Spinal cord (tissue), 10 donors: ENCODE measurements around the gene FDXR. TPM values are rescaled to one million over a fixed set of nuclear protein-coding genes. Genes with fewer than 3 reads are reported as not detected.
A peak's percentile ranks its signal among the peaks of the same experiment; 100 is the strongest.

Experiments
- DNase-seq, 6 donors: peaks; one replicate each; pipeline versions ENCODE4 v3.0.0 to v3.0.0-alpha.2; 2013 to 2015; ENCODE audit warnings: low spot score in 6 of 6, low read depth in 4 of 6
- H3K27ac ChIP-seq: one replicate; pipeline ENCODE4 v1.5.1; 2013; ENCODE audit warnings: low read depth, low read length, control low read depth
- H3K27me3 ChIP-seq: one replicate; pipeline ENCODE4 v1.6.1; 2013; ENCODE audit warnings: low read length; ENCODE audit not compliant: control insufficient read depth, insufficient read depth
- H3K36me3 ChIP-seq: one replicate; pipeline ENCODE4 v1.6.1; 2013; ENCODE audit warnings: low read length; ENCODE audit not compliant: control insufficient read depth, insufficient read depth
- H3K4me1 ChIP-seq: one replicate; pipeline ENCODE4 v1.6.1; 2013; ENCODE audit warnings: low read length; ENCODE audit not compliant: control insufficient read depth, insufficient read depth
- H3K4me3 ChIP-seq: one replicate; pipeline ENCODE4 v1.5.1; 2013; ENCODE audit warnings: low read depth, low read length, control low read depth
- H3K9me3 ChIP-seq: one replicate; pipeline ENCODE4 v1.6.1; 2013; ENCODE audit warnings: low read length; ENCODE audit not compliant: control insufficient read depth, insufficient read depth
- WGBS: methylation state at CpG from one replicate; pipeline ENCODE4 v1.1.5; 2013; ENCODE audit warnings: missing lambda C conversion rate; ENCODE audit not compliant: insufficient coverage; 5-methylcytosine and 5-hydroxymethylcytosine counted together
- polyA plus RNA-seq, 2 donors: library from polyadenylated mRNA; unstranded; fragments of 120-200 nt; gene quantifications; one replicate each; pipeline ENCODE4 v1.2.1, GENCODE V29; 2013; ENCODE audit not compliant: insufficient read length in 2 of 2
- total RNA-seq, 2 donors: library from RNA; depleted of rRNA in 1 of 2; stranded (reverse); fragments of 120-200 nt in 1 of 2; fragments of >200 nt in 1 of 2; gene quantifications; one replicate each; pipeline versions ENCODE4 v1.2.3 to v1.2.4, GENCODE V29; 2013 to 2014
- donor health status: healthy.

FDXR gene
- total and polyA plus RNA-seq, 4 donors, result 3.0 to 11.3 (median 8.6) TPM

- Histone ChIP-seq H3K27ac (no peak overlapping the region), H3K4me1 (peaks cover 19% of the 10 kb centered on the region), H3K27me3 (peaks cover 58% of the 10 kb centered on the region), H3K36me3 (peaks cover 29% of the 10 kb centered on the region), H3K9me3 (no peaks in the 10 kb centered on the region), H3K4me3 (peak overlapping the region; percentile 16)
- WGBS, result 7% methylated on average over 75 of the region's 76 CpGs
- DNase-seq, result peak in 2 of 6 donors; percentile 39 to 75
These were observed 20.4 kb downstream of the FDXR start for GRCh38 chr17:74852237-74853047.

- Histone ChIP-seq H3K27ac (no peak overlapping the region), H3K27me3 (peaks cover 51% of the 10 kb centered on the region), H3K4me1 (peaks cover 19% of the 10 kb centered on the region), H3K9me3 (no peaks in the 10 kb centered on the region), H3K4me3 (no peak overlapping the region), H3K36me3 (peaks cover 32% of the 10 kb centered on the region)
- no peak for DNase-seq
- WGBS, result 60% methylated on average over 25 of the region's 29 CpGs
These were observed 21.1 kb downstream of the FDXR start for GRCh38 chr17:74851612-74852236.

GRCh38 chr17:74850914-74851313 lies 21.9 kb downstream of the FDXR start:
- 76% methylated on average over 2 of the region's 3 CpGs for WGBS
- peaks cover 34% of the 10 kb centered on the region for H3K36me3 ChIP-seq
- DNase-seq, result no peak
- peaks cover 49% of the 10 kb centered on the region for H3K27me3 ChIP-seq
- H3K9me3 ChIP-seq, result no peaks in the 10 kb centered on the region
- no peak overlapping the region for H3K27ac ChIP-seq
- no peak overlapping the region for H3K4me3 ChIP-seq
- H3K4me1 ChIP-seq, result peaks cover 16% of the 10 kb centered on the region

GRCh38 chr17:74850310-74850709 lies 22.5 kb downstream of the FDXR start:
- no peak overlapping the region for H3K4me3 ChIP-seq
- H3K27me3 ChIP-seq, result peaks cover 47% of the 10 kb centered on the region
- H3K27ac ChIP-seq, result no peak overlapping the region
- peaks cover 11% of the 10 kb centered on the region for H3K4me1 ChIP-seq
- no peak for DNase-seq
- H3K36me3 ChIP-seq, result peaks cover 35% of the 10 kb centered on the region
- no peaks in the 10 kb centered on the region for H3K9me3 ChIP-seq
- WGBS, result 87% methylated on average over 16 of the region's 17 CpGs

- 75% methylated on average over 7 of the region's 9 CpGs for WGBS
- H3K27ac ChIP-seq, result no peak overlapping the region
- peaks cover 40% of the 10 kb centered on the region for H3K27me3 ChIP-seq
These were observed 24.0 kb downstream of the FDXR start for GRCh38 chr17:74848656-74849399.

GRCh38 chr17:74846621-74847020 lies 26.2 kb downstream of the FDXR start:
- Histone ChIP-seq H3K27ac (no peak overlapping the region), H3K27me3 (peaks cover 27% of the 10 kb centered on the region), H3K9me3 (no peaks in the 10 kb centered on the region), H3K4me1 (peaks cover 16% of the 10 kb centered on the region), H3K36me3 (peaks cover 26% of the 10 kb centered on the region), H3K4me3 (no peak overlapping the region)
- DNase-seq, result no peak
- WGBS, result 90% methylated on average over 16 of the region's 16 CpGs

More at GRCh38 chr17:74848656-74849399, 24.0 kb downstream of the FDXR start:
- H3K9me3 ChIP-seq, result no peaks in the 10 kb centered on the region
- H3K4me3 ChIP-seq, result no peak overlapping the region
- peaks cover 11% of the 10 kb centered on the region for H3K4me1 ChIP-seq
- H3K36me3 ChIP-seq, result peaks cover 28% of the 10 kb centered on the region
- DNase-seq, result no peak

GRCh38 chr17:74843352-74843627 lies 29.5 kb downstream of the FDXR start:
- WGBS, result 24% methylated on average over 26 of the region's 26 CpGs
- Histone ChIP-seq H3K4me1 (peaks cover 47% of the 10 kb centered on the region), H3K27me3 (peaks cover 15% of the 10 kb centered on the region), H3K9me3 (no peaks in the 10 kb centered on the region), H3K27ac (no peak overlapping the region), H3K4me3 (no peak overlapping the region), H3K36me3 (peaks cover 19% of the 10 kb centered on the region)
- DNase-seq, result no peak

- H3K4me1 ChIP-seq, result peaks cover 52% of the 10 kb centered on the region
- WGBS, result 2% methylated on average over 87 of the region's 88 CpGs
- peak in 2 of 6 donors; percentile 84 to 90 for DNase-seq
- peak overlapping the region; percentile 85 for H3K27ac ChIP-seq
- no peak overlapping the region for H3K4me3 ChIP-seq
- peaks cover 15% of the 10 kb centered on the region for H3K27me3 ChIP-seq
- no peaks in the 10 kb centered on the region for H3K9me3 ChIP-seq
- peaks cover 24% of the 10 kb centered on the region for H3K36me3 ChIP-seq
These were observed 30.0 kb downstream of the FDXR start for GRCh38 chr17:74842599-74843351.

GRCh38 chr17:74842146-74842598 lies 30.6 kb downstream of the FDXR start:
- 45% methylated on average over 8 of the region's 8 CpGs for WGBS
- H3K4me1 ChIP-seq, result peaks cover 58% of the 10 kb centered on the region
- DNase-seq, result peak in 1 of 6 donors; percentile 58
- peaks cover 25% of the 10 kb centered on the region for H3K36me3 ChIP-seq
- peak overlapping the region; percentile 85 for H3K27ac ChIP-seq
- H3K4me3 ChIP-seq, result no peak overlapping the region
- peaks cover 15% of the 10 kb centered on the region for H3K27me3 ChIP-seq
- no peaks in the 10 kb centered on the region for H3K9me3 ChIP-seq
